ENCODE results near the gene IL10RA. TPM values are rescaled to one million over a fixed set of nuclear protein-coding genes. Genes with fewer than 3 reads are reported as not detected.

IL10RA gene
- total and polyA plus RNA-seq, 9 of the 15 experiments (the other 6 are each of a cell fraction or from before 2014, with no cell fraction given), result 0.17 to 17.3 (median 2.9) TPM

GRCh38 chr11:117972629-117973502 is 13.3 kb upstream of the IL10RA start:
- POLR2A ChIA-PET, result interaction anchor here (0.6 to 1.9 kb wide), 7 partner anchors 10 to 139 kb away, joined by 3 to 4 read pairs (median 3); no protein-coding TSS in a partner anchor
- Histone ChIP-seq H3K9me3 (replicated peaks; ENCODE audit: control insufficient read depth, insufficient read depth, low read depth, low read length) (no peaks in the 10 kb centered on the region), H3K4me2 (ENCODE audit: insufficient read depth, low read length) (0 out of 2 replicates have a peak overlapping the region, but pooled peaks have one; percentile 0), H3K27ac (ENCODE audit: extremely low read depth, low read depth, low read length) (no peak overlapping the region), H4K20me1 (replicated peaks; ENCODE audit: control insufficient read depth, insufficient read depth, low read length) (no peaks in the 10 kb centered on the region), H3K9ac (ENCODE audit: insufficient read depth in 1 of 2, low read depth in 2 of 2, low read length in 2 of 2) (peak overlapping the region in 1 of 2 experiments; percentile 79; a peak in 1 of 4 replicates), H3K4me1 (replicated peaks in 1 of 2; ENCODE audit: control insufficient read depth in 2 of 2, insufficient read depth in 2 of 2, low read length in 2 of 2) (peaks cover 16 to 30% of the 10 kb centered on the region in 2 experiments; a peak in 4 of 5 replicates), H3K4me3 (no peak overlapping the region), H3K36me3 (ENCODE audit: control insufficient read depth, insufficient read depth, low read length) (no peaks in the 10 kb centered on the region; the same call in 2 of the 3 replicates), H3K27me3 (ENCODE audit: control insufficient read depth in 2 of 2, insufficient read depth in 2 of 2, low read length in 2 of 2) (no peaks in the 10 kb centered on the region), H3K79me2 (ENCODE audit: control insufficient read depth, insufficient read depth, low read length) (no peaks in the 10 kb centered on the region), H3K9me1 (ENCODE audit: control insufficient read depth, insufficient read depth, low read length) (no peaks in the 10 kb centered on the region), H2AFZ (ENCODE audit: low read depth, low read length) (peak overlapping the region; percentile 2; the same call in 1 of the 2 replicates)
- in situ Hi-C loops (cut with MboI), result no loop called here
- CTCF ChIA-PET (ENCODE audit: low intra/inter-chr PET ratio), result no interaction called here
- DNase-seq (ENCODE audit: extremely low read depth in 1 of 4, low spot score in 3 of 4), result peak in 2 of 4 experiments; percentile 8 to 33
- intact Hi-C loops (cut with micrococcal nuclease), result no loop called here
- TF ChIP-seq NRF1 (conservative IDR thresholded peaks at IDR 0.05 in 1 of 2, IDR thresholded peaks at IDR 0.05 in 1 of 2) (no peak), TFAM (CRISPR knock-in tag; conservative IDR thresholded peaks at IDR 0.05) (no peak), RBM25 (IDR thresholded peaks at IDR 0.05; ENCODE audit: low read depth, low read length, severe bottlenecking) (peak; percentile 73), KLF16 (IDR thresholded peaks at IDR 0.05) (no peak), KLF10 (CRISPR knock-in tag; IDR thresholded peaks at IDR 0.05) (no peak), ELF1 (tag; IDR thresholded peaks at IDR 0.05) (no peak), ESRRA (IDR thresholded peaks at IDR 0.05; ENCODE audit: borderline replicate concordance, low read depth) (peak; percentile 50), PRMT5 (CRISPR knock-in tag; IDR thresholded peaks at IDR 0.05) (no peak), ZSCAN32 (CRISPR knock-in tag; IDR thresholded peaks at IDR 0.05) (no peak), SAP30 (IDR thresholded peaks at IDR 0.05; ENCODE audit: borderline replicate concordance, insufficient read depth, low read depth, low read length, poor library complexity, severe bottlenecking) (no peak), PRDM10 (IDR thresholded peaks at IDR 0.05; ENCODE audit: partially characterized antibody) (peak; percentile 6), PHF20 (IDR thresholded peaks at IDR 0.05; ENCODE audit: partially characterized antibody) (no peak), NFIC (IDR thresholded peaks at IDR 0.05) (peak; percentile 81), BCOR (IDR thresholded peaks at IDR 0.05) (peak; percentile 58; the same call in 1 of the 2 replicates), MBD2 (IDR thresholded peaks at IDR 0.05; ENCODE audit: borderline replicate concordance, low read depth) (no peak), RBFOX2 (IDR thresholded peaks at IDR 0.05; ENCODE audit: low read depth, low read length) (no peak), ZNF707 (CRISPR knock-in tag; conservative IDR thresholded peaks at IDR 0.05) (no peak), NR4A1 (CRISPR knock-in tag; IDR thresholded peaks at IDR 0.05) (no peak), NR4A1 (tag; IDR thresholded peaks at IDR 0.05) (no peak), TARDBP (IDR thresholded peaks at IDR 0.05) (no peak), ZNF717 (CRISPR knock-in tag; IDR thresholded peaks at IDR 0.05) (no peak)
- peak; percentile 38 for ATAC-seq
- no peak for FAIRE-seq
- WGBS (ENCODE audit: insufficient coverage, low coverage, missing lambda C conversion rate), result 44% methylated on average over 9 of the region's 9 CpGs
- BruUV-seq (replicated peaks), result no TSS peak
